ENCODE data around the gene MCU.

MCU gene

DNA sequence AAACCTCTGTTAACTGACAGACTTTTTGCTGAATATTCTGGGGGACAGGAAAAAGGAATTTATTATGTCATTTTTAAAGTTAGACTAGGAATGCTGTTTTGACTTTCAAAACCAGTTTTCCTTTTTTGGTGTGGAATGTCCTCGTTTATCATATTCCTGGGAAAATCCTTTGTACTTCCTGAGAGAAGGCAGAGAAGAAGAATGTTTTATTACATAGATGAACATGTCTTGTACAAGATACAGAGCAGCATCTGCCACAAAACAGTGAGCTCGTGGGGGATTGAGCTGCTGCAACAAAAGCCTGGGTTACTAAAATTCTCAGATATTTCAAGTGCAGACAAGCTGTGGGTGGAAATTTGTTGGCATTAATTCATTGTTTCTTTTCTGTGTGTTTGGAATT is 20.2 kb downstream of the MCU start:
- H3K36me3 Mint-ChIP-seq (ENCODE audit: low read depth): peaks cover 4% of the 10 kb centered on the region
- H3K9me3 Mint-ChIP-seq: no peaks in the 10 kb centered on the region
- TF ChIP-seq, protein P1, sequence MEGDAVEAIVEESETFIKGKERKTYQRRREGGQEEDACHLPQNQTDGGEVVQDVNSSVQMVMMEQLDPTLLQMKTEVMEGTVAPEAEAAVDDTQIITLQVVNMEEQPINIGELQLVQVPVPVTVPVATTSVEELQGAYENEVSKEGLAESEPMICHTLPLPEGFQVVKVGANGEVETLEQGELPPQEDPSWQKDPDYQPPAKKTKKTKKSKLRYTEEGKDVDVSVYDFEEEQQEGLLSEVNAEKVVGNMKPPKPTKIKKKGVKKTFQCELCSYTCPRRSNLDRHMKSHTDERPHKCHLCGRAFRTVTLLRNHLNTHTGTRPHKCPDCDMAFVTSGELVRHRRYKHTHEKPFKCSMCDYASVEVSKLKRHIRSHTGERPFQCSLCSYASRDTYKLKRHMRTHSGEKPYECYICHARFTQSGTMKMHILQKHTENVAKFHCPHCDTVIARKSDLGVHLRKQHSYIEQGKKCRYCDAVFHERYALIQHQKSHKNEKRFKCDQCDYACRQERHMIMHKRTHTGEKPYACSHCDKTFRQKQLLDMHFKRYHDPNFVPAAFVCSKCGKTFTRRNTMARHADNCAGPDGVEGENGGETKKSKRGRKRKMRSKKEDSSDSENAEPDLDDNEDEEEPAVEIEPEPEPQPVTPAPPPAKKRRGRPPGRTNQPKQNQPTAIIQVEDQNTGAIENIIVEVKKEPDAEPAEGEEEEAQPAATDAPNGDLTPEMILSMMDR (IDR thresholded peaks at IDR 0.05; ENCODE audit: unreplicated experiment in 3 of 3): no peak
- peaks cover 41% of the 10 kb centered on the region for H3K4me1 Mint-ChIP-seq
- H3K27me3 Mint-ChIP-seq (ENCODE audit: low read depth): no peaks in the 10 kb centered on the region
- H3K4me3 Mint-ChIP-seq: peak overlapping the region in 2 of 3 experiments; percentile 12 to 15
- H3K27ac Mint-ChIP-seq: peak overlapping the region; percentile 94 to 95 (median 94)

- H3K4me3 Mint-ChIP-seq: no peak overlapping the region
- H3K9me3 Mint-ChIP-seq: no peaks in the 10 kb centered on the region
- H3K4me1 Mint-ChIP-seq: no peaks in the 10 kb centered on the region
- H3K27me3 Mint-ChIP-seq (ENCODE audit: low read depth): no peaks in the 10 kb centered on the region
- TF ChIP-seq, protein P1 (IDR thresholded peaks at IDR 0.05; ENCODE audit: unreplicated experiment in 3 of 3): no peak
- H3K36me3 Mint-ChIP-seq (ENCODE audit: low read depth): peaks cover 17% of the 10 kb centered on the region
- no peak overlapping the region for H3K27ac Mint-ChIP-seq
Observed at GRCh38 chr10:72719941-72720592, 28.1 kb downstream of the MCU start.

DNA sequence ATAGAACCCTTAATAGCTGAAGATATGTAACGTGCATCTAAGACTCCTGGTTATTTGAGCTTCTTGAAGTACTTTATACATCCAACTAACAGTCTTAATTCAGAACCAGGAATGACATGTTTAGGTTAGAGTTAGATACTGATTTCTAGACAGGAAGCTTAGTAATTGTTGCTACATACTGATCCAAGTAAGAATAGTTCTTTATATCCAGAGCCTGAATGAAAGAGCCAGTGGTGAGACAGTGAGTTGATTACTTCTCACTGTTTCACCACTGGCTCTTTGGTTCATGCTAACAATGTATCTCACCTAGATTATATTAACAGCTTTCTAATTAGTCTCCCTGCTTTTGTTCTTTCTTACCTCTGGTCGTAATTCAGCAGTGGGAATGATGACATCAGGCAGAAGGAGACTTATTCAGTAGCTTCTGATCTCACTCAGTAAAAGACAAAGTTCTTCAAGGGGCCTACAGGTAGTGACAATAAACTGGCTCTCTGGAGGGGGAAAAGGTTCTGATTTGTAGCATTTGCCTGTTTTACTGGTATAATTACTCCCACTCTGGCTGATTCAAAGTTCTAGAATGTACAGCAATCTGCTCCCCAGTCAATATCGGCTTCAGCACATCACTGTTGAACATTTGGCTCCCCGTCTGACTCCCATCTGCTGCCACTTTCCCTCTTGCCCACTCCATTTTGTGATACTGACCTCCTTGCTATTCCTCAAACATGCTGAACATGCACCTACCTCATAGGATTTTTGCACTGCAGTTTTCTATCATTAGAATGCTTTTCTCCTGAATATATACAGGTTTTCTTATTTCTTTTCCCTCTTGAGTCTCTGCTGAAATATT is 29.1 kb downstream of the MCU start:
- Mint-ChIP-seq H3K27ac (no peak overlapping the region), H3K36me3 (ENCODE audit: low read depth) (peaks cover 17% of the 10 kb centered on the region), H3K27me3 (ENCODE audit: low read depth) (no peaks in the 10 kb centered on the region), H3K4me1 (peaks cover under 1% of the 10 kb centered on the region), H3K9me3 (no peaks in the 10 kb centered on the region), H3K4me3 (no peak overlapping the region)
- TF ChIP-seq, protein P1 (IDR thresholded peaks at IDR 0.05; ENCODE audit: unreplicated experiment in 3 of 3): no peak

GRCh38 chr10:72727130-72727529 is 35.2 kb downstream of the MCU start:
- TF ChIP-seq, protein P1 (IDR thresholded peaks at IDR 0.05; ENCODE audit: unreplicated experiment in 3 of 3): no peak
- H3K27ac Mint-ChIP-seq: peak overlapping the region; percentile 5 to 22 (median 14)
- H3K4me1 Mint-ChIP-seq: peaks cover 29% of the 10 kb centered on the region
- no peaks in the 10 kb centered on the region for H3K9me3 Mint-ChIP-seq
- no peak overlapping the region for H3K4me3 Mint-ChIP-seq
- peaks cover 7% of the 10 kb centered on the region for H3K36me3 Mint-ChIP-seq (ENCODE audit: low read depth)
- no peaks in the 10 kb centered on the region for H3K27me3 Mint-ChIP-seq (ENCODE audit: low read depth)

GRCh38 chr10:72728462-72728861 is 36.5 kb downstream of the MCU start:
- Mint-ChIP-seq H3K4me1 (peaks cover 29% of the 10 kb centered on the region), H3K4me3 (peak overlapping the region in 1 of 3 experiments; percentile 1), H3K9me3 (no peaks in the 10 kb centered on the region), H3K36me3 (ENCODE audit: low read depth) (peaks cover 7% of the 10 kb centered on the region), H3K27me3 (ENCODE audit: low read depth) (no peaks in the 10 kb centered on the region), H3K27ac (peak overlapping the region; percentile 17 to 51 (median 27))
- TF ChIP-seq, protein P1 (IDR thresholded peaks at IDR 0.05; ENCODE audit: unreplicated experiment in 3 of 3): no peak

Data from nephron (organoid).